ENCODE results near the gene DGKH.

The DGKH gene

DNA sequence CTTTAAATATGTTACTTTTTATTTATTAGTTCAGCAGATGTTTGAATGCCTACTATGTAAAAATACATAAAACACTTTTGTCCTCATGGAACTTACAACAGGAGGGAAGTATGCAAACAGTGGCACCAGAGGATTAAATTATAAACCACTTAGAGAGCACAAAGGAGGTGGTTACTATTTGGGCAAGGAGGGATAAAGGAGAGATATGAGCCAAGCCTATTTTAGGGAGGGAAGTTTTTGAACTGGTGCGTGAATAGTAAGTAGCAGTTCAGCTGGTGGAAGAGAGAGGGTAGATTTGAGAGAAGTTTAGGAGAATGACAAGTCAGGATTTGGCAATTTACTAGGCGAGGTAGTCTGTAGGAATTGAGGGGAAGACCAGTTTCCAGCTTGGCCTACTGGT, 232.1 kb downstream of the DGKH start:
- no peak for DNase-seq

- DNase-seq, result no peak
Observed at GRCh38 chr13:42283574-42283973, 235.1 kb downstream of the DGKH start.

DNA sequence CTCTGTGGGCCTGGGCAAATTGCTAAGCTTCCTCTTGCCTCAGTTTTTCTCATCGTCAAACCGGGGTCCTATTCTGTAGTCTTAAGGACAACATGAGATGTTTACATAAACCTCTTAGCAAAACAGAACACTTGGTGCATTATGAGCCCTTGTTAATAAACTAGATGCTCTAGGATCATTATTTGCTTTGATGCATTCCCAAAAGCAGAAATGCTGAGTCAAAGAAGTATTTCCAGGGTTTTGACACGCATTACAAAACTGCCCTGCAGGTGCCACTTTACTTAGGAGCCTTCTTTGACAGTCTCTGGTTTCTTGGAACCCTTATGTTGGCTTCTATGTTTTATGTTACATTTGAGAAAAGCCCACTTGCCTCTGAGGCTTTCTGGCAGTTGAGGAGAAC, 235.6 kb downstream of the DGKH start:
- no peak for DNase-seq
